IPS-20b (cell line): Measurements from ENCODE around the gene BANP.
"Not testable (repeated sequence)": the region's sequence is repeated elsewhere in the genome, so short reads cannot be mapped to it uniquely, and the experiment has no call there.

ENCODE experiments used
- H3K27ac ChIP-seq: one replicate; pipeline ENCODE4 v1.5.1; 2013; ENCODE audit warnings: low read length
- H3K27me3 ChIP-seq: 2 replicates; pipeline ENCODE4 v1.6.1; 2013; ENCODE audit warnings: mild to moderate bottlenecking, low read length, inconsistent platforms; ENCODE audit not compliant: insufficient read depth
- H3K36me3 ChIP-seq: 2 replicates; pipeline ENCODE4 v1.6.1; 2013; ENCODE audit warnings: low read depth, mild to moderate bottlenecking, inconsistent platforms, low read length, moderate library complexity; ENCODE audit not compliant: insufficient read depth
- H3K4me1 ChIP-seq: 2 replicates; pipeline ENCODE4 v1.6.1; 2013; ENCODE audit warnings: mild to moderate bottlenecking, control low read depth, inconsistent platforms, low read length, moderate library complexity; ENCODE audit not compliant: insufficient read depth
- H3K4me3 ChIP-seq: 2 replicates; pipeline ENCODE4 v1.5.1; 2013; ENCODE audit warnings: mild to moderate bottlenecking, low read length, inconsistent platforms
- H3K9ac ChIP-seq: 2 replicates; pipeline ENCODE4 v1.6.1; 2013; ENCODE audit warnings: low read depth, mild to moderate bottlenecking, inconsistent platforms, low read length, moderate library complexity
- H3K9me3 ChIP-seq: 2 replicates; pipeline ENCODE4 v1.6.1; 2013; ENCODE audit warnings: mild to moderate bottlenecking, low read depth, low read length, inconsistent platforms; ENCODE audit not compliant: insufficient read depth

The BANP gene

GRCh38 chr16:88023366-88023765, 72.1 kb downstream of the BANP start:
- Histone ChIP-seq H3K27me3 (no peaks in the 10 kb centered on the region), H3K9ac (no peak overlapping the region), H3K9me3 (no peaks in the 10 kb centered on the region), H3K4me3 (no peak overlapping the region), H3K27ac (no peak overlapping the region), H3K4me1 (peaks cover 12% of the 10 kb centered on the region), H3K36me3 (no peaks in the 10 kb centered on the region)

- H3K4me3 ChIP-seq, result no peak overlapping the region
- H3K36me3 ChIP-seq, result no peaks in the 10 kb centered on the region
- peaks cover 17% of the 10 kb centered on the region for H3K4me1 ChIP-seq
Measured at GRCh38 chr16:88023786-88024185, 72.6 kb downstream of the BANP start.

GRCh38 chr16:88024491-88025085, 73.4 kb downstream of the BANP start:
- not testable (repeated sequence) for H3K9me3 ChIP-seq, H3K9ac ChIP-seq, H3K36me3 ChIP-seq, H3K27ac ChIP-seq, H3K27me3 ChIP-seq, H3K4me3 ChIP-seq
- peaks cover 17% of the 10 kb centered on the region for H3K4me1 ChIP-seq

More at GRCh38 chr16:88023786-88024185, 72.6 kb downstream of the BANP start:
- Histone ChIP-seq H3K27ac (no peak overlapping the region), H3K27me3 (no peaks in the 10 kb centered on the region), H3K9ac (no peak overlapping the region), H3K9me3 (no peaks in the 10 kb centered on the region)

- H3K9ac ChIP-seq, H3K9me3 ChIP-seq, H3K36me3 ChIP-seq, H3K27ac ChIP-seq, H3K4me3 ChIP-seq, H3K27me3 ChIP-seq: not testable (repeated sequence)
- peaks cover 17% of the 10 kb centered on the region for H3K4me1 ChIP-seq
Measured at GRCh38 chr16:88025086-88025492, 73.9 kb downstream of the BANP start.

- H3K4me3 ChIP-seq, H3K36me3 ChIP-seq, H3K27ac ChIP-seq, H3K9me3 ChIP-seq, H3K9ac ChIP-seq, H3K27me3 ChIP-seq: not testable (repeated sequence)
- peaks cover 17% of the 10 kb centered on the region for H3K4me1 ChIP-seq
Measured at GRCh38 chr16:88025828-88026555, 74.8 kb downstream of the BANP start.

- H3K27ac ChIP-seq, result peak overlapping the region; percentile 9
Measured at GRCh38 chr16:88026964-88027938, 76.0 kb downstream of the BANP start.

GRCh38 chr16:88028177-88028930, 77.1 kb downstream of the BANP start:
- H3K9ac ChIP-seq, H3K36me3 ChIP-seq, H3K9me3 ChIP-seq, H3K4me3 ChIP-seq, H3K27me3 ChIP-seq: not testable (repeated sequence)
- Histone ChIP-seq H3K4me1 (peaks cover 17% of the 10 kb centered on the region), H3K27ac (peak overlapping the region; percentile 9)

More at GRCh38 chr16:88026964-88027938, 76.0 kb downstream of the BANP start:
- Histone ChIP-seq H3K4me3 (no peak overlapping the region), H3K4me1 (peaks cover 17% of the 10 kb centered on the region), H3K9me3 (no peaks in the 10 kb centered on the region), H3K27me3 (no peaks in the 10 kb centered on the region), H3K9ac (no peak overlapping the region), H3K36me3 (no peaks in the 10 kb centered on the region)

GRCh38 chr16:88030498-88030897, 79.3 kb downstream of the BANP start:
- Histone ChIP-seq H3K9ac (no peak overlapping the region), H3K4me1 (peaks cover 12% of the 10 kb centered on the region), H3K27me3 (no peaks in the 10 kb centered on the region), H3K4me3 (no peak overlapping the region), H3K36me3 (peaks cover 12% of the 10 kb centered on the region; the same call in 1 of the 2 replicates), H3K27ac (no peak overlapping the region), H3K9me3 (no peaks in the 10 kb centered on the region)

- not testable (repeated sequence) for H3K27me3 ChIP-seq, H3K9ac ChIP-seq, H3K9me3 ChIP-seq, H3K4me3 ChIP-seq, H3K27ac ChIP-seq
- Histone ChIP-seq H3K4me1 (peaks cover 12% of the 10 kb centered on the region), H3K36me3 (peaks cover 16% of the 10 kb centered on the region; the same call in 1 of the 2 replicates)
Measured at GRCh38 chr16:88030961-88031360, 79.7 kb downstream of the BANP start.

- not testable (repeated sequence) for H3K27ac ChIP-seq, H3K4me1 ChIP-seq, H3K9ac ChIP-seq, H3K4me3 ChIP-seq, H3K27me3 ChIP-seq, H3K9me3 ChIP-seq
- peaks cover 18% of the 10 kb centered on the region; the same call in 1 of the 2 replicates for H3K36me3 ChIP-seq
Measured at GRCh38 chr16:88033003-88033740, 81.9 kb downstream of the BANP start.
